Naive thymus-derived CD4-positive, alpha-beta T cell (primary cell): ENCODE results near the gene EID3. TPM values are rescaled to one million over a fixed set of nuclear protein-coding genes. Genes with fewer than 3 reads are reported as not detected.

Experiments
- ATAC-seq: fragments of 150-1000 bp; cut with Tn5 transposase; 2 replicates; pipeline ENCODE4 v1.10.0; 2021; ENCODE audit warnings: mild to moderate bottlenecking, moderate library complexity
- CTCF ChIA-PET: fragments of 350-600 bp; sonication (Branson Sonifier 250); formaldehyde crosslinking; loops from one replicate; lab custom pipeline; 2021; ENCODE audit warnings: antibody characterized with exemption; lab: Charles Lee
- POLR2A ChIA-PET: fragments of 350-600 bp; sonication (Branson Sonifier 250); formaldehyde crosslinking; loops from one replicate; lab custom pipeline; 2021; ENCODE audit warnings: antibody characterized with exemption, inconsistent platforms; lab: Charles Lee
- DNase-seq, 9 donors: peaks; one replicate each; pipeline versions ENCODE4 v3.0.0 to v3.0.0-alpha.2; 2020 to 2022; ENCODE audit warnings: mixed read lengths in 1 of 9
- H3K27ac ChIP-seq: one replicate; pipeline ENCODE4 v1.7.0; 2013; ENCODE audit warnings: mild to moderate bottlenecking, low read depth, low read length, moderate library complexity
- H3K27me3 ChIP-seq, 2 donors: one replicate each; pipeline ENCODE4 v1.7.0; 2013; ENCODE audit warnings: low read length in 2 of 2, mild to moderate bottlenecking in 2 of 2, moderate library complexity in 2 of 2; ENCODE audit not compliant: control insufficient read depth in 2 of 2, insufficient read depth in 2 of 2
- H3K36me3 ChIP-seq, 3 experiments: 1 replicate in 2 of 3; 2 replicates in 1 of 3; pipeline ENCODE4 v1.7.0; 2013; ENCODE audit warnings: low read length in 3 of 3, mild to moderate bottlenecking in 3 of 3, moderate library complexity in 1 of 3; ENCODE audit not compliant: insufficient read depth in 3 of 3, control insufficient read depth in 2 of 3
- H3K4me1 ChIP-seq, 2 donors: one replicate each; pipeline ENCODE4 v1.7.0; 2013; ENCODE audit warnings: low read length in 2 of 2, mild to moderate bottlenecking in 2 of 2, moderate library complexity in 1 of 2; ENCODE audit not compliant: control insufficient read depth in 2 of 2, insufficient read depth in 2 of 2
- H3K4me3 ChIP-seq: 2 replicates; pipeline ENCODE4 v1.7.0; 2013; ENCODE audit warnings: mild to moderate bottlenecking, low read length
- H3K9me3 ChIP-seq, 3 experiments: 1 replicate in 2 of 3; 2 replicates in 1 of 3; pipeline ENCODE4 v1.7.0; 2013; ENCODE audit warnings: low read length in 3 of 3; ENCODE audit not compliant: control insufficient read depth in 2 of 3
- H3K27ac Mint-ChIP-seq, 9 donors: one replicate each; pipeline ENCODE4 v1.8.0; 2020 to 2022; ENCODE audit warnings: mixed read lengths in 9 of 9, mild to moderate bottlenecking in 8 of 9, moderate library complexity in 5 of 9, inconsistent platforms in 2 of 9
- H3K27me3 Mint-ChIP-seq, 5 donors: one replicate each; pipeline ENCODE4 v1.8.0; 2021 to 2022; ENCODE audit warnings: mixed read lengths in 5 of 5, mild to moderate bottlenecking in 1 of 5
- H3K36me3 Mint-ChIP-seq, 5 donors: one replicate each; pipeline ENCODE4 v1.8.0; 2020 to 2022; ENCODE audit warnings: mixed read lengths in 5 of 5, mild to moderate bottlenecking in 3 of 5, inconsistent platforms in 1 of 5
- H3K4me1 Mint-ChIP-seq, 7 donors: one replicate each; pipeline ENCODE4 v1.8.0; 2020 to 2022; ENCODE audit warnings: mixed read lengths in 7 of 7, mild to moderate bottlenecking in 3 of 7, inconsistent platforms in 1 of 7
- H3K4me3 Mint-ChIP-seq, 10 donors: one replicate each; pipeline ENCODE4 v1.8.0; 2020 to 2022; ENCODE audit warnings: mild to moderate bottlenecking in 10 of 10, mixed read lengths in 10 of 10, moderate library complexity in 6 of 10, inconsistent platforms in 2 of 10
- H3K9me3 Mint-ChIP-seq, 11 donors: one replicate each; pipeline ENCODE4 v1.8.0; 2020 to 2022; ENCODE audit warnings: mixed read lengths in 11 of 11, mild to moderate bottlenecking in 4 of 11, inconsistent platforms in 1 of 11, moderate library complexity in 1 of 11
- intact Hi-C, 2 donors: fragments of 100-400 bp; cut with micrococcal nuclease; formaldehyde crosslinking; loops; one replicate each; pipeline ENCODE4 v1.15.1; 2023
- polyA plus RNA-seq, 2 donors: library from polyadenylated mRNA; unstranded; fragments of 300-500 nt; fragmentation: Illumina TruSeq; gene quantifications; one replicate each; pipeline ENCODE4 v1.2.3, GENCODE V29; 2021
- total RNA-seq, 6 experiments: library from RNA in 5 of 6; stranded (reverse) in 5 of 6; gene quantifications; 1 replicate in 5 of 6; 2 replicates in 1 of 6; pipeline ENCODE4 v1.2.3 and lab custom pipeline; 2021 to 2026

Gene EID3
- total and polyA plus RNA-seq, 7 experiments from 2014 or later = 8.2 to 16.3 (median 11.4) TPM

- POLR2A ChIA-PET = interaction anchor here (0.8 to 5.6 kb wide), 13 partner anchors 10 to 949 kb away, joined by 3 to 66 read pairs (median 4); partner anchors contain the start of genes APPL2, EID3, HSP90B1 and NFYB
- CTCF ChIA-PET = interaction anchor here (0.5 to 2.3 kb wide), 8 partner anchors 12 to 298 kb away, joined by 3 to 14 read pairs (median 5); partner anchors contain the start of gene EID3
- intact Hi-C loops = loop anchor here (1.0 to 5.0 kb wide), 20 partner anchors 17 to 1044 kb away; partner anchors contain the start of genes HCFC2 (in 2 of the 2), NT5DC3 (in 2 of the 2), SLC41A2 (in 2 of the 2) and APPL2 (in 1 of the 2)
- Mint-ChIP-seq H3K27ac (peak overlapping the region; percentile 85 to 99 (median 94)), H3K4me3 (peak overlapping the region; percentile 86 to 100 (median 98)), H3K9me3 (peaks cover 0 to 1% (median 0%) of the 10 kb centered on the region in 11 donors), H3K36me3 (peaks cover 0 to 5% (median under 1%) of the 10 kb centered on the region in 5 donors), H3K27me3 (peaks cover 0 to 1% (median 0%) of the 10 kb centered on the region in 5 donors), H3K4me1 (peaks cover 14 to 40% (median 34%) of the 10 kb centered on the region in 7 donors)
- peak overlapping the region; percentile 66 for H3K27ac ChIP-seq
- ATAC-seq (peak; percentile 93), DNase-seq (peak; percentile 72 to 90 (median 87))
- peak overlapping the region; percentile 73 for H3K4me3 ChIP-seq
- no peaks in the 10 kb centered on the region for H3K27me3 ChIP-seq
- H3K9me3 ChIP-seq = no peaks in the 10 kb centered on the region
- H3K36me3 ChIP-seq = peaks cover 0 to 6% (median 0%) of the 10 kb centered on the region in 3 experiments
- peaks cover 18 to 19% of the 10 kb centered on the region in 2 donors for H3K4me1 ChIP-seq
These were observed 16.7 kb upstream of the EID3 start for GRCh38 chr12:104286516-104287482.

GRCh38 chr12:104288635-104289274 is 14.8 kb upstream of the EID3 start:
- intact Hi-C loops = loop anchor here (1.0 to 5.0 kb wide), 18 partner anchors 15 to 1042 kb away; partner anchors contain the start of genes NFYB (in 2 of the 2), SLC41A2 (in 2 of the 2), APPL2 (in 1 of the 2) and C12orf75 (in 1 of the 2)
- Mint-ChIP-seq H3K4me3 (peak overlapping the region; percentile 86 to 100 (median 98)), H3K27ac (peak overlapping the region; percentile 86 to 99 (median 94)), H3K4me1 (peaks cover 17 to 49% (median 40%) of the 10 kb centered on the region in 7 donors), H3K27me3 (no peaks in the 10 kb centered on the region), H3K36me3 (peaks cover 0 to 15% (median 4%) of the 10 kb centered on the region in 5 donors), H3K9me3 (peaks cover 0 to 1% (median 0%) of the 10 kb centered on the region in 11 donors)
- Histone ChIP-seq H3K4me3 (peak overlapping the region; percentile 73), H3K9me3 (no peaks in the 10 kb centered on the region), H3K36me3 (peaks cover 0 to 11% (median 0%) of the 10 kb centered on the region in 3 experiments), H3K4me1 (peaks cover 18 to 19% of the 10 kb centered on the region in 2 donors), H3K27ac (peak overlapping the region; percentile 78), H3K27me3 (no peaks in the 10 kb centered on the region)
- POLR2A ChIA-PET = interaction anchor here (0.6 to 5.6 kb wide), 11 partner anchors 11 to 943 kb away, joined by 3 to 66 read pairs (median 4); partner anchors contain the start of genes EID3 and NFYB
- ATAC-seq (peak; percentile 84), DNase-seq (peak; percentile 71 to 88 (median 84))
- CTCF ChIA-PET = interaction anchor here (0.6 to 2.3 kb wide), 8 partner anchors 12 to 910 kb away, joined by 3 to 14 read pairs (median 5); partner anchors contain the start of gene NFYB

DNA sequence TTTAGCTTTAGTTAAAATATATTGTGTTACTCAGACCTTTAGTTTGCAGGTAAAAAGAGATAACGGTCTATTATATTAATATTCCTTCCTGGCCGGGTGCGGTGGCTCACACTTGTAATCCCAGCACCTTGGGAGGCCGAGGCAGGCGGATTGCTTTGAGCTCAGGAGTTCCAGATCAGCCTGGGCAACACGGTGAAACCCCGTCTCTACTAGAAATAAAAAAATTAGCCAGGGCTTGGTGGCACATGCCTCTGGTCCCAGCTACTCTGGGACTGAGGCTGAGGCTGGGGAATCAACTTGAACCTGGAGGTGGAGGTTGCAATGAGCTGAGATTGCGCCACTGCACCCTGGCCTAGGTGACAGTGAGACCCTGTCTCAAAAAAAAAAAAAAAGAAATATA is 13.2 kb upstream of the EID3 start:
- H3K36me3 Mint-ChIP-seq = peaks cover 0 to 25% (median 4%) of the 10 kb centered on the region in 5 donors
- DNase-seq = no peak

GRCh38 chr12:104290855-104291254 is 12.7 kb upstream of the EID3 start:
- H3K4me3 ChIP-seq = no peak overlapping the region
- no peak for ATAC-seq
- no peaks in the 10 kb centered on the region for H3K27me3 Mint-ChIP-seq
- H3K4me3 Mint-ChIP-seq = no peak overlapping the region
- peaks cover 0 to 29% (median 7%) of the 10 kb centered on the region in 5 donors for H3K36me3 Mint-ChIP-seq
- POLR2A ChIA-PET = interaction anchor here (1.6 to 5.6 kb wide), 2 partner anchors 12 to 817 kb away, joined by 3 to 66 read pairs; partner anchors contain the start of genes EID3 and WASHC4
- DNase-seq = no peak
- H3K27me3 ChIP-seq = no peaks in the 10 kb centered on the region
- intact Hi-C loops = no loop called here
- no peak overlapping the region for H3K27ac ChIP-seq
- H3K27ac Mint-ChIP-seq = no peak overlapping the region
- peaks cover 18 to 19% of the 10 kb centered on the region in 2 donors for H3K4me1 ChIP-seq
- peaks cover 0 to 1% (median 0%) of the 10 kb centered on the region in 11 donors for H3K9me3 Mint-ChIP-seq
- H3K4me1 Mint-ChIP-seq = peaks cover 17 to 61% (median 44%) of the 10 kb centered on the region in 7 donors
- CTCF ChIA-PET = interaction anchor here (0.6 to 1.1 kb wide), 2 partner anchors 13 to 78 kb away, joined by 3 to 4 read pairs; partner anchors contain the start of gene EID3
- no peaks in the 10 kb centered on the region for H3K9me3 ChIP-seq
- H3K36me3 ChIP-seq = peaks cover 0 to 23% (median 6%) of the 10 kb centered on the region in 3 experiments

More for the DNA sequence above, 13.2 kb upstream of the EID3 start:
- ChIA-PET POLR2A (interaction anchor here (1.6 to 5.6 kb wide), 2 partner anchors 13 to 818 kb away, joined by 3 to 66 read pairs; partner anchors contain the start of genes EID3 and WASHC4), CTCF (interaction anchor here (0.8 to 1.1 kb wide), 2 partner anchors 13 to 17 kb away, joined by 3 to 4 read pairs; partner anchors contain the start of gene EID3)
- Histone ChIP-seq H3K4me3 (no peak overlapping the region), H3K9me3 (no peaks in the 10 kb centered on the region), H3K27me3 (no peaks in the 10 kb centered on the region), H3K27ac (no peak overlapping the region), H3K4me1 (peaks cover 18 to 19% of the 10 kb centered on the region in 2 donors), H3K36me3 (peaks cover 0 to 18% (median under 1%) of the 10 kb centered on the region in 3 experiments)
- H3K27ac Mint-ChIP-seq = no peak overlapping the region
- intact Hi-C loops = no loop called here
- ATAC-seq = no peak
- H3K4me1 Mint-ChIP-seq = peaks cover 17 to 58% (median 43%) of the 10 kb centered on the region in 7 donors
- H3K27me3 Mint-ChIP-seq = no peaks in the 10 kb centered on the region
- no peak overlapping the region for H3K4me3 Mint-ChIP-seq
- peaks cover 0 to 1% (median 0%) of the 10 kb centered on the region in 11 donors for H3K9me3 Mint-ChIP-seq

GRCh38 chr12:104291867-104292524 is 11.5 kb upstream of the EID3 start:
- peaks cover 17 to 50% (median 38%) of the 10 kb centered on the region in 7 donors for H3K4me1 Mint-ChIP-seq
- ChIA-PET CTCF (no interaction called here), POLR2A (interaction anchor here (0.6 to 1.2 kb wide), 3 partner anchors 11 to 154 kb away, joined by 3 to 4 read pairs (median 3); partner anchors contain the start of genes EID3 and NFYB)
- no peak overlapping the region for H3K4me3 Mint-ChIP-seq
- DNase-seq (no peak), ATAC-seq (no peak)
- H3K27me3 ChIP-seq = no peaks in the 10 kb centered on the region
- H3K36me3 Mint-ChIP-seq = peaks cover 0 to 32% (median 7%) of the 10 kb centered on the region in 5 donors
- no peak overlapping the region for H3K4me3 ChIP-seq
- no peaks in the 10 kb centered on the region for H3K9me3 ChIP-seq
- H3K9me3 Mint-ChIP-seq = peaks cover 0 to 1% (median 0%) of the 10 kb centered on the region in 11 donors
- H3K4me1 ChIP-seq = peaks cover 12 to 13% of the 10 kb centered on the region in 2 donors
- no peak overlapping the region for H3K27ac ChIP-seq
- H3K27me3 Mint-ChIP-seq = no peaks in the 10 kb centered on the region
- intact Hi-C loops = no loop called here
- no peak overlapping the region for H3K27ac Mint-ChIP-seq
- H3K36me3 ChIP-seq = peaks cover 0 to 25% (median 9%) of the 10 kb centered on the region in 3 experiments
